ENCODE results near the gene CLMN.
"Not testable (repeated sequence)": the region's sequence is repeated elsewhere in the genome, so short reads cannot be mapped to it uniquely, and the experiment has no call there.

Gene CLMN

DNA sequence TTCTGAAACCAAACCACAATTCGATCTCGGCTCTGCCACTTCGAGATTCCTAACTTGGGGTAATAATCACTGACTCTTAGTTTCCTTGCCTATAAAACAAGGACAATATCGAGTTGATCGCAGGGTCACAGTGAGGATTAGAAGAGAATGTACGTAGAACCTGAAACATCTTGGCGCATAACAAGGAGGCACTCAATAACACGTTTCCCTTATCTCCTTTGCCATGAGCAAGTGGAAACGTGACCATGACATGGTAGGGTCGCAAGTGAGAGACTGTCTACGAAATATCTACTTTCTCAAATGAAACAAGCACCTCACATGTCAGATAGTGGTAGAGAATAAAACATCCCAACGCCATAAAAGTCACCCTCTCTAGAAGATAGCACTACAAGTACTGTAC lies 164.7 kb downstream of the CLMN start:
- DNase-seq: peak; percentile 56

DNA sequence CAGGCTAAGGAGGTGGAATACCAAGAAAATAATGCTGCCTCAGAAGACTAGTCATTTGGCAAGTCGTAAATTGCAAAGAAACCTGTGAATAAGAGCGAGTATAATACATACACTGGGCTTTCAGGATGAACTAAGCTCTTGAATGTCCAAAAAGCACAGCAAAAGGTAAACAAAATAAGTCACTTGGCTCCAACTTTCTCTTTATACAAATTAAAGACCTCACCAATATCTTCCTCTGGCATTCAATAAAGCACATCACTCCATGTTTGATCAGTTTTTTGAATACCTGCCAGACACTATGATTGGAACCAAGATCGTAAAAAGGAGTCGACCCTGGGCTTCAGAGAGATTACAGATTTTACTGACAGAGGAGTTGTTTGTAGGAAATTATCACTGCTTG lies 165.8 kb downstream of the CLMN start:
- no peak for DNase-seq

DNA sequence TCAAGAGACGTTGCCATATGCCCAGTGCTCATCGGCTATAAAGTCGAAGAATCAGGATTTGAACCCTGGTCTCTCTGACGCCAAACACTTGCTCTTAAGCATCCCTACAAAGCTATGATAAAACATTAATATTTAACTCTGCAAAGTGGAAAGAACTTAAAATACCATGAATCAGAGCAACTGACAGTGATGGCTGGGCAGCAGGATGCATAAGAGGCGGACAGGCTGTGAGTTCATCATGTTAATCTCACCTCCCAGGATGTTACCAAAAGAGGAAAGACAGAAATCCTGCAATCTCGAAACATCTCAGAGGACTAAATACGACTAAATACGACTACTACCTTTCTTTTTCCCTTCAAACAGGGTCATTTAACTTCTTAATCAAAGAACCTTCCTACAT lies 168.1 kb downstream of the CLMN start:
- DNase-seq: no peak

DNA sequence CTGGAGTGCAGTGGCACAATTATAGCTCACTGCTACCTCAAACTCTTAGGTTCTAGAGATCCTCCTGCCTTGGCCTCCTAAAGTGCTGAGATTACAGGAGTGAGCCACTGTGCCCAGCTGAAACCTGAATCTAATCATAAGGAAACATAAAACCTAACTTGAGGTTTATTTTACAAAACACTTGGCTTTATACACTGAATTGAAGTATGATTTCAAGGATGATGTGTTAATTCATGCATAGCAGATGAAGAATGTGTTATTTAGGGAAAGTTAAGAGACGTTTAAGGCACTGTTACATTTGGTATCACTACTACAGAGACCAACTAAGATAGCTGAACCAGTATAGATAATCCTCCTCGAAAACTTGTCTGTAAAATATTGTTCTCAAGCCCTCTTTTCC lies 168.8 kb downstream of the CLMN start:
- no peak for DNase-seq

DNA sequence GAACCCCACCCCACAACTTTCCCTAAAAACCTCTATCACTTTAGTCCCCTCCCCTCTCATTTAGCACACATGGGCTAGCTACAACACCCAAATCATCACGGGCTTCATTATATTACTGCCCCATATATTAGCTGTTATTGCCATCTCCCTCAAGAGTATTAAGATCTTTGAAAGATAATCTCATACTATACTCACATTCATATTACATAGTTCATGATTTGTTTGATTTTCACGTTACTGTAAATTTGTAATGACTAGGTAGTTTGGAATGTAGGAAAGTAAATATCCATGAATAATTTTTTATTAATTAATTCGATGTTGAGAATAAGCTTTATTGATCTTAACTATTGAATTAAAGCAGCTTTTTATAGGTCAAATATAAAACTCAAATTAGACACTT lies 170.3 kb downstream of the CLMN start:
- DNase-seq: no peak

DNA sequence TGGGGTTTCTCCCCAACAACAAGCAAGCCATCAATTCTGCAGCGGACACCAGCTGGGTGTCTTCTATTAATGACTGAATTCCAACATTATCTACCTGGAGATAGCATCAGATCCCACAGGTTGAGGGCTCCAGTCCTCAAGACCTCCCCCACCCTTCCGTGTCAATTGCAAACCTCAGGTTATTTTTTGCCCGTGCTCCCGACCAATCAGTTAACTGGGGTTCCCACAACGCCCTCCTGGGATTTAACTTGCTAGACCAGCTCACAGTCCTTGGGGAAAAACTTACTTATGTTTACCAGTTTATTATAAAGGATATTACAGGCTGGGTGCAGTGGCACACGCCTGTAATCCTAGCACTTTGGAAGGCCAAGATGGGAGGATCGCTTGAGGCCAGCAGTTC lies 172.1 kb downstream of the CLMN start:
- no peak for DNase-seq

DNA sequence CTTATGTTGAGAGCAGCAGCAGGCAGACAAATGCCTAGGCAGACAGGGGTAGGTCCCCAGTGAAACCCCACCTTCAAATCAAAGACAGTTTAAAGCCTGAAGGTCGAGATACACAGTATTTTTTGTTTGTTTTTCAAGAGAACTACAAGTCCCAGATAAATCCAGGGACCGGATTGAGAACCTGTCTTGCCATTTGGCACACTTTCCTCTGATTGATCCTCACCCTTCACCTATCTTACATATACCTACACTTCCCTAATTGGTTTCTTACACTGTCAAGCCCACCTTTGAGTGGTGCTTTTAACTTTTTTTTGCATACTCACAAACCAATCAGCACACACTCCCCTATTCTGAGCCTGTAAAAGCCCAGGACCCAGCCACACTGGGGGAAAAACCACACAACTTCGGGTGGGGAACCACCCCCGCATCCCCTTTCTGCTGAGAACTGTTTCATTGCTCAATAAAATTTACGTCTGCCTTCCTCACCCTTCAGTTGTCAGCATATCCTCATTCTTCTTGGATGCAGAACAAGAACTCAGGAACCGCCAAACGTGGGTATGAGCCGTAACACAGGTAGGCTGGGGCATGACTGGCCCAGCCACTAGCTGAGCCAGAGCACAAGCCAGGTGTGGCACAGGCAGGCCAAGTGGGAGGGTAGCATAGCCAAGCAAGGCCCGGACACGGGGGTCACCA lies 173.5 kb downstream of the CLMN start:
- peak; percentile 24 for DNase-seq

DNA sequence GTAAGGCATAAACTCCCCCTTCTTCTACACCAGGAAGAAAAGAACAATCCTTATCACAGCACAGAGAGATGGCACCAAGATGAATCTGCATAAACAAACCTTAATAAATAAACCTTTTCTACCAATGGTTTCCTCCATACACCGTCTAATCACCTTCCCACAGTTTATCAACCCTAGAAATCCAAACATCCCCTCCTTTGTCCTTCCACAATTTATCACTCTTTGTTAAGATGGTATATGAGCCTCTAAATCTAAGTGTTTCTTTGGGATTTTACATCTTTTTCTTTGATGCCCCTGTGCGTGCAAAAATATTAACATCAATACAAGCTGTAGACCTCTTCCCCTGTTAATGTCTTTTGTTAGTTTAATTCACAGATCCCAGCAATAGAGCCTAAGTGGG lies 174.9 kb downstream of the CLMN start:
- DNase-seq: no peak

DNA sequence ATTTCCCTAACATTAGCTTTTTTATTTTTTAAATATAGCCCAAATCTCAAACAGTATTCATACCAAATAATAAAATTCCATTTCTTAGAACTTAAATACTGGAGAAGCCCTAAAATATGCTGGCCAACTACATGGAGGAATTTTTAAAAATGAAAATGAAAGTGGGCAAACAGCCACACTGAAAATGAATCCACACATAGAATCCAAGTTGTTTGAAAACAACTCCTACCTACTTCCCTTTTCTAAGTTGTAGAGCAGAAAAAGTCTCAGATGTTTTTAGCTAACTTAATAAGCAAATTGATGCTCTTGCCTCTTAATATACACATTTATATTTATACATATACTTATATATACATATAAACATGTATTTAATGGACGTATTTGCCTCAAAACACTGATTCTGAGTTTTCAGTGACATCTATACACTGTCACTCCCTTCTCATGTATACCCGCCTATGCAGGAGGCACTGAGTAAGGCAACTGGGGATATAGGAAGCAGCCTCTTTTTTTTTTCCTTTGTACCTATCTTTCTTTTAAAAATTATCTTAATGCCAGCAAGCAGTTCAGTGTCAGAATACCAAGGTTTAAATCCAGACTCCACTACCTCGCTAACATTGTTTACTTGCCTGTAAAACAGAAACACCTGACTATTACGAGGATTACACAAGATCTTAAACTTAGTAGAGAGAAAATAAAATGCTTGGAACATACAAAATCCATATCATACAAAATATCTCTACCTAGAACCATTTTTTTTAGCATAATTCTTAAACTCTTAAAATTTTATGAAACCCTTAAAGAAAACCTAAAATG lies 175.7 kb downstream of the CLMN start:
- peak; percentile 54 for DNase-seq

DNA sequence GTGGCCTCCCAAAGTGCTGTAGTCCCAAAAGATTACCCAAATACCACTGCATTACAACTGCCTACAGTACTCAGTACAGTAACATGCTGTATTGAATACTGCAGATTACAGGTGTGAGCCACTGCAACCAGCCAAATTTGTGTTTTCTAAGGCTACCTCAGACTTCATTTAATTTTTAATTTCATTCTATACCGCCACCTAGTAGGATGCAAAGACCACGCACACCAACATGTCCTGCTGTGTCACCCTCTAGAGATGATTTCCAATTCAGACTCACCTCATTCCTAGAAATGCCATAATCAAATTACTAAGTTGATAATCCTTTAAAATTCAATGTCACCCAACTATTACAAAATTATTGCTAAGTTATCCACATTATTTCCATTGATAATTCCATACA lies 177.5 kb downstream of the CLMN start:
- no peak for DNase-seq

DNA sequence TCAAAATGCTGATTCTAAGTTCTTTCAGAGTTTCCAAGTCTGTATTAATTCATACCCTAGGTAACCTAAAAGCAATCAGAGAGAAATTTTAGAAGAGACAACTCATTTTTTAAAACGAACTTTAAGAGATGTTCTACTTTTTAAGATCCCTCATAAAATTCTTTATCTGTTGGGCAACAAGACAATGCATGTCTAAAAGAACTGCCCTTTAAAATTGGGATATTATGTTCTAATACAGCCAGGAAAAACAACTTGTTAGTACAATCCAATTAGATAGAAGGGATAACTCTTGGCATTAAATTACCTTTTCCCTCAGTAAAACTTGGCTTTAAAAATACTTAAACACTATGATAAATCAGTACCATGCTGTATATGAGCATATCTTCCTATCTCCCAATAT lies 178.0 kb downstream of the CLMN start:
- no peak for DNase-seq

DNA sequence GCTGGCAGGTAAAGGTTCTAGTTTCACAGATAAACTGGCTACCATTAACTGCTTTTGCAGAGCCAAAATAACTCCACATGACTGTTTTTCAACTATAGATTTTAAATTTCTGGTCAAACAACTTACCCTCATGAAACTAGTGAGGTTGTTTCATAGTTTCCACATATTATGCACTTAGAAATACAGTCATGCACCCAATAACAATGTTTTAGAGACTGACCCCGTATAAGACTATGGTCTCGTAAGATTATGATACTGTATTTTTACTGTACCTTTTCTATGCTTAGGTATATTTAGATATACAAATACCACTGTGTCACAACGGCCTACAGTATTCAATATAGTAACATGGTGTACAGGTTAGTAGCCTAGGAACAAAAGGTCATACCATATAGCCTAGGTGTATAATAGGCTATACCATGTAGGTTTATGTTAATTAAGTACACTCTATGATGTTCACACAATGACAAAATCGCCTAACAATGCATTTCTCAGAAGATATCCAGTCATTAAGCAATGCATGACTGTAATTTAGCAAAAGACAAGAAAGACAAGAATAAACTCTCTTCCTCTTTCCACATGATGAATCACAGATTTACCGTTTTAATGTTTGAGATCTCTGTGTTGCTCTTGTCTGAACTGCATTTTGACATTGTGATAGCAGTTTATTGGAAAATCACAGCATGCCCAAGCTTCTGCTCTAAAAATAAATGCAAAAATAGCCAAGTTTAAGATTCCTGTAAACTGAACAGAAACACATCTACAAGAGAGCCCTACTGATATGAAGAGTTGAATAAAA lies 179.4 kb downstream of the CLMN start:
- peak; percentile 21 for DNase-seq

DNA sequence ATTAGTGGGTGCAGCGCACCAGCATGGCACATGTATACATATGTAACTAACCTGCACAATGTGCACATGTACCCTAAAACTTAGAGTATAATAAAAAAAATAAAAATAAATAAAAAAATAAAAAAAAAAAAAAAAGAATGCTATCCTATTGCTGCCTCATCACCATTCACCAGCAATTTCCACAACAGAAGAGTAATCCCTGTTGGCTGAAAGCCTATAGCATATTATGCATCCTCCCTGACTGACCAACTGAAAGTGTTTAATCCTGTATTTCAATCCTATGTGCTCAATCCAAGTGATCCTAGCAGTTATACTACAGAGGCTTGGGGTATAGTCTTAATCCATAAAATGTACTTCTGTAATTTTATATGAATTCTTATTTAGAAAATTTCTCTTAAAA lies 180.8 kb downstream of the CLMN start:
- DNase-seq: no peak

DNA sequence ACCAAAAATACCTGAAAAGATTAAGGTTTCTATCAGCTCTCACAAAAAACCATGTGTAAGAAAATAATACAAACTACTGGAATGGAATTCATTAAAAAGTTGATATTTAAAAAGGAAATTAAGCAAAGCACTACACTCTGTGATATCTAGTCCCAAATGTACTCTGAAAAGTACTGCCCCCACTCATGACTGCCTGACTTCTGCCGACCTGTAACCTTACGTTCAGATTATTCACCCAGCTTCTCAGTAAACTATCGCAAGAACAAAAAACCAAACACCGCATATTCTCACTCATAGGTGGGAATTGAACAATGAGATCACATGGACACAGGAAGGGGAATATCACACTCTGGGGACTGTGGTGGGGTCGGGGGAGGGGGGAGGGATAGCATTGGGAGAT lies 181.3 kb downstream of the CLMN start:
- DNase-seq: not testable (repeated sequence)

DNA sequence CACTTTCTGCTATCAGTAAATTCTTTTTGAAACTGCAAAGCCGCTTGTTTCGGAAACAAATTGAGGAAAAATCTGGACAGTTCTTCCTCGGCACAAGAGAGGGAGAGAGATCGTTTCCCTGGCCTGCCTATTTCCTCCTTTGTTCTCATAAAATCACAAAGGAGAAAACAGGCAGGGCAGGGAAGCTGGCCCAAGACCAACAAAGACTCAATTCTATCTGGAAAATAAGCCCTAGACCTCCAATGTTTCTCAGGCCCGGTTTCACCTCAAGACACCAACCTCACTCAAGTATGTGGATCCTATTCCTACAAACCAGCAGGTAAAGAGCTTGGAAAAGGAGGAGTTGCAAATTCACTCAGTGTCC lies 181.9 kb downstream of the CLMN start:
- no peak for DNase-seq

DNA sequence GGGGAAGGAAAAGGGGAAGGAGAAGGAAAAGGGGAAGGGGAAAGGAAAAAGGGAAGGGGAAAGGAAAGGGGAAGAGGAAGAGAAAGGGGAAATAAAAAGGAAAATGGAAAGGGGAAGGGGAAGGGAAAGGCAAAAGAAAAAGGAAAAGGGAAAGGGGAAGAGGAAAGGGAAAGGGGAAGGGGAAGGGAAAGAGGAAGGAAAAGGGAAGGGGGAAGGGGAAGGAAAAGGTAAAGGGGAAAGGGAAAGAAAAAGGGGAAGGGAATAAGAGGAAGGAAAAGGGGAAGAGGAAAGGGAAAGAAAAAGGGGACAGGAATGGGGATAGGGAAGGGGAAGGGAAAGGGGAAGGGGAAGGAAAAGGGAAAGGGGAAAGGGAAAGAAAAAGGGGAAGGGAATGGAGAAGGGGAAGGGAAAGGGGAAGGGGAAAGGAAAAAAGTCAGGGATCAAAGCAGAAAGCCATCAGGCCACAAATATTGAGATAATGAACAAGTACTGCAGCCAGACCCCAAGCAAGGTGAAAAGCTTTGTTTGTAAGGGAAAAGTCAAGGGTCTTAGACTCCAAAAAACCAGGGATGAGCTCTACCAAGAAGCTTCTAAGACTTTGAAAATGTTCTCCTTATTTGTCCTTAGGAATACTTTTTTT lies 182.4 kb downstream of the CLMN start:
- no peak for DNase-seq

DNA sequence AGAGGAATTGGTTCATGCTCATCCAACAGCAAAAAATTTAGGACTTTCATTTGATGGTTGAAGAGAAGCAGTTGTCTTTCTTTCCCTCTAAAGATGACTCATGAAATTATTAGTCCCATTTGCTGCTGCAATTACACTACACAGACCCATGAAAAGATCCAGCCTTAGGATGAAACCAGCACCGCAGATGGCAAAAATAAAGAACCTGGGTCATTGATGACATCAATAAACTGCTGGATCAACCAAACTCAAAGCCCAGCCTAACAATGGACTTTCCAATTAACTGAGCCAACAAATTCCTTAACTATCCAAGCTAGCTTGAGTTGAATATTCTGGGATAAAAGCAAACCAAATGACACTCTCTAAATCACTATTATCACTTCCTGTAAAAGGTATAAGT lies 183.1 kb downstream of the CLMN start:
- DNase-seq: no peak

DNA sequence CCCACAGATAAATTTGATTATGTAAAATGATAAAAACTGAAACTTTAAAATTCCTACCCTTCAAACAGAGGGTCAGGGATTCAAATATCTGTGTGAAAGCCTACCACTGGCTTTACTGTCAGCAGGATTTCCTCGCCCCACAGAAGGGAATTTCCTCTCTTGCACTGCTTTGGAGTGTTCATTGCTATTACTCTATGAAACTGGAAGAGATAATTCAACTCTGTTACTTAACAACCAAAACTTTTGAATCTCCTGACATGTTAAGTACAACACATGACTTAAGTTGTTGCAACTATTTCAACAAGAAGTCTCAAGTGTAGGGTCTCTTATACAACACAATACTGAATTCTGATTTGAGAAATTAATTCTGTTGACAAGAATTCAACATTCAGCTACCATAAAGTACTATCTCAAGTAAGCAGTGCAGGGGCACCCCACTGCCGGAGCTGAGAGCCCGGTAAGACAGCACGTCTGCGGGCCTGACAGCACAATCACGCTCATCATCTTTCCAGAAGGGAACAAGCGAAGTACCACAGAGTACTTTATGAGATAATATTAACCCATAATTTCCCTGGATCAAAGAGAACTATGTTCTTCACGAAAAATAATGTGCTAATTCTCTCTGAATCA lies 185.3 kb downstream of the CLMN start:
- DNase-seq: no peak

DNA sequence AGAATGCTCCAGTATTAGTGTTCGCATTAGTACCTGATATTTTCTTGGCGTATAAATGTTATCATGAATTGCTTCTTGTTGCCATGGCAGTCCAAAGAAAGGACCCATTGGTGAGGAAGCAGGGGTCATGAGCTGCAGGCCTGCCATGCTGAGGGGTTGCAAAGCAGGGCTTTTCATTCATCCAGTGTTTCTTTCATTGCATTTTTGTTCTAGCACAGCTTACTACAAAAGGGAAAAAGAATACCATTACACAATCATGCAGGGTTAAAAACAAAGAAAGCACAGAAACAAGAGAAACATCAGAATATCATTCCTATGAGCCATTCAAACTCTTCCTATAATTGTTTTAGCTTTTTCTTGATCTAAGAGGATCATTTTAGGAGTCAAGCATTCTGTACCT lies 186.4 kb downstream of the CLMN start:
- no peak for DNase-seq

DNA sequence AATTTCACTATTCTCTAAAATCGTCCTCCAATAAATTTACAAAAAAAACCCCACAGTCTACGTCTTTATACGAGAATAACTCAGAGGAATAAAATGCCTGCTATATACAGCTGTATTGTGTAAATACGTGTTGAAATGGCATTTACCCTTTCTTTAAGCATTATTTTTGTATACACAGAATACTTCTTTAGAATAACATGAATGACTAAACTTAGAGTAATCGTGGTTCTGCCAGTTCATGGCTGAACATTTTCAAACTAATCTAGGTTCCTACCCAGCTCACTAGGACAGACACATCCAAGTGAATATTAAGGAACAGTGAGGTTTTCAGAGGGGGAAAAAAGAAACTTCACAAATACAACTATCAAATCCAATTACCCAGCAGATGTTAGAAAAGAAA lies 186.9 kb downstream of the CLMN start:
- no peak for DNase-seq
